Kidney capillary endothelial cell (primary cell): ENCODE measurements around the gene ATAD3A.
"Not testable (repeated sequence)": the region's sequence is repeated elsewhere in the genome, so short reads cannot be mapped to it uniquely, and the experiment has no call there.

Source experiments
- DNase-seq: peaks from one replicate; pipeline ENCODE4 v3.0.0-alpha.2; 2018; ENCODE audit warnings: low spot score

The ATAD3A gene

GRCh38 chr1:1523651-1524050 is 11.7 kb downstream of the ATAD3A start:
- not testable (repeated sequence) for DNase-seq

GRCh38 chr1:1524750-1525383 is 12.9 kb downstream of the ATAD3A start:
- DNase-seq = not testable (repeated sequence)

- DNase-seq = not testable (repeated sequence)
These were observed 14.5 kb downstream of the ATAD3A start for GRCh38 chr1:1526476-1526875.

DNA sequence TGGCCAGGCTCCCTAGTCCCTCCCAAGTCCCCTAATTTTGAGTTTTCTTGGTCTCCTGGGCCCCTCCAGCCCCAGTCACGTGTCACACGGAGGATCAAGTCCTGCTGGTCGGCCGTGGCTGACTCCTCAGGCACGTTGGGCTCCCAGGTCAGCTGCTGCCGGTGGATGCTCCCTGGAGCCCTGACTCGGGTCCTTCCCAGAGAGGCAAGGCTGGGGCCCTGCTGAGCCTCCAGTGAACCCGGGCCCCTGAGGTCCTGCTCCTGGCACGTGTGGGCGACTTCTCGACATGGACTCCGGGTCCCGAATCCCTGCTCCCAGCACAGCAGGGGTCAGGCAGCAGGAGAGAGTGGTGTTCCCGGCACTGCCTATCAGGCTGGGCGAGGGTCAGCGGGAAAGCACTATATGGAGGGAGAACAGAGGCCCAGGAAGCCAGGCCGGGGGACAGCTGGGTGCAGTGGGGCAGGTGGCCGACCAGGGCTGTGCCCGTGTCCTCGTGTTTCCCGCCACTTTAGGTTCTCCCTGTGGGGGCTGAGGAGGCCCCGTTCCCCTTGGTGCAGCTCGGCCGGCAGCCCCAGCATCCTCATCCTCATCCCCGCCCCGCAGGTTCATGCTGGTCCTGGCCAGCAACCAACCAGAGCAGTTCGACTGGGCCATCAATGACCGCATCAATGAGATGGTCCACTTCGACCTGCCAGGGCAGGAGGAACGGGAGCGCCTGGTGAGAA is 15.3 kb downstream of the ATAD3A start:
- DNase-seq = no peak

DNA sequence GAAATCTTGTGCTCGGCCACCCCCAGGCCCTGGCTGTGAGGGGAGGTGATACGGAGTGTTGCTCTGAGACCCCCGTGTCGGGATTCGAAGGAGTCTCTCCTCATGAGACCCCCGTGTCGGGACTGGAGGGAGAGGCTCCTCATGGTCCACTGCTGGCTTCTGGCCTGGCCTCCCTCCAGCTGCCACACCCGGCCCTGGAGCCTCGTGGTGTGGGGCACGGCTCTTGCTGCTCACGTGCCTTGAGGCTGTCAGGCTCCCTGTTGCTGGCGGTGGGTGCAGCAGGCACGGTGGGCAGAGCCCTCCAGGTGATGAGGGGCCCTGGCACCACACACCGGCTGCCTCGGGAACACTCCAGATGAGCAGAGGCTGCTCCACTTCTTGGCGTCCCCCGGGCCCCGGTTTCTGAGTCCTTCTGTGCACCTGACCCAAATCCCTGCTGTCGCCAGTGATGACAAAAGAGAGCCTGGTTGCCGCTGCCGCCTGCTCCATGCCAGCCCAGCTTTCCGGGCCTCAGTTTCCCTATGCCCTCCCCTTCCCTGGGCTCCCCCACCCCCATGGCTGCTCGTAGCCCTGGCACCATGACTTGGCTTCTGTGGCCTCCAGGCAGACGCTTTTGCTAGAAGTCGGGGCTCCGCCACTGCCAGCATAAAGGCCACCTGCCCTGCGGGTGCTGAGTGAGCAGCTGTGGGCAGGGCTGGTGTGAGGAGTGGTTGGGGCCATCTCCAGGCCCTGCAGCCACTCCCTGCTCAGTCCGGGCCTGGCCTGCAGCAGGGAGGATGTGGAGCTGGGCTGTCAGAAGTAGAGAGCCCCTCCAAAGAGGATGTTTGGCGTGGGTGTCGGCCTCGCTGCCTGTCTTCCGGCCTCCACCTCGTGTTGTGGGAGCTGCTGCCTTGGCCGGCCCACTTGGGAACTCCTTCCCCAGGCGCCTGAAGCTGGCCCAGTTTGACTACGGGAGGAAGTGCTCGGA is 16.6 kb downstream of the ATAD3A start:
- DNase-seq = no peak

DNA sequence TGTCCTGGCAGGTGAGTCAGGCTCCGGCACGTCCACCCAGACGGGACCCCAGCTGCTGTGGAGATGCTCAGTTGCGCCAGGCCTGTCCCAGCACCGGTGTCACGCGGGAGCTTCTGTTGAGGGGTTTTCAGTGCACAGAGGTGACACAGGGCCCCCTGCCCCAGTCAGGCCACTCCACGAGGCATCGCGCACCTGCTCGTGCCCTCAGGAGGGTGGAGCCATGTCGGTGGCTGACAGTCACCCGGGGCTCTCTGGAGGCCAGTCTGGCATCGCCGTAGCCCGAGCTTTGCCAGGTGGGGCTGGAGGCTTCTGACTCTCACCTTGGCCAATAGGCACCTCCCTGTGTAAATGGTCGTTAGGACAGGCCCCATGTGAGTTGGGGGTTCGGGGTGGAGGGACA is 17.4 kb downstream of the ATAD3A start:
- DNase-seq = no peak

DNA sequence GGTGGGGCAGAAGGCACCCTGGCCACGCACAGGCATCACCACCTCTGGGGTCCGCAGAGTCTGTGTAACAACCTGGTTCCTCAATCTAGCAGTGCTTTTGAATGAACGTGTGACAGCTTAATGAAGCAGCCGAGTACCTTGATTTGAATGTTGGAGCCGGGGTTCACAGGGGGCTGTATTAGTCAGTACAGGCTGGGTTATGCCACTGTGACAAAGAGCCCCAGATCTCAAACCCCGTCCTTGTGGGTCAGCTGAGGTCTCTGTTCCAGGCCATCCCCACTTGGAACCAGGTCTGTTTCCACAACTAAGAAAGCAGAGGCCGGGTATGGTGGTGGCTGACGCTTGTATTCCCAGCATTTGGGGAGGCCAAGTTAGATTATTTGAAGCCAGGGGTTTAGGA is 18.0 kb downstream of the ATAD3A start:
- DNase-seq = no peak

DNA sequence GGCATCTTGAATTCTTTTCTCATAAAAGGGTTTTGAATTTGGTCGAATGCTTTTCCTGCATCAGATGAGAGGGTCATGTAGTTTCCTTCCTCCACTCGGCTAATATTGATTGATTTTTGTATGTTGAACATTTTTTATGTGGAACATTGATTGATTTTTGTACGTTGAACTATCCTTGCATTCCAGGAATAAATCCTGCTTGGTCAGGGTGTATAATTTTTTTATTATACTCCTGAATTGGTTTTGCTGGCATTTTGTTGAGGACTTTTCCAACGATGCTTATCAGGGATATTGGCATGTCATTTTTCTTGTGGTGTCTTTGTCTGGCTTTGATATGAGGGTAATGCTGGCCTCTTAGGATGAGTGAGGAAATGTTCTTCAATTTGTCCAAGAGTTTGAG is 20.0 kb downstream of the ATAD3A start:
- DNase-seq = no peak

DNA sequence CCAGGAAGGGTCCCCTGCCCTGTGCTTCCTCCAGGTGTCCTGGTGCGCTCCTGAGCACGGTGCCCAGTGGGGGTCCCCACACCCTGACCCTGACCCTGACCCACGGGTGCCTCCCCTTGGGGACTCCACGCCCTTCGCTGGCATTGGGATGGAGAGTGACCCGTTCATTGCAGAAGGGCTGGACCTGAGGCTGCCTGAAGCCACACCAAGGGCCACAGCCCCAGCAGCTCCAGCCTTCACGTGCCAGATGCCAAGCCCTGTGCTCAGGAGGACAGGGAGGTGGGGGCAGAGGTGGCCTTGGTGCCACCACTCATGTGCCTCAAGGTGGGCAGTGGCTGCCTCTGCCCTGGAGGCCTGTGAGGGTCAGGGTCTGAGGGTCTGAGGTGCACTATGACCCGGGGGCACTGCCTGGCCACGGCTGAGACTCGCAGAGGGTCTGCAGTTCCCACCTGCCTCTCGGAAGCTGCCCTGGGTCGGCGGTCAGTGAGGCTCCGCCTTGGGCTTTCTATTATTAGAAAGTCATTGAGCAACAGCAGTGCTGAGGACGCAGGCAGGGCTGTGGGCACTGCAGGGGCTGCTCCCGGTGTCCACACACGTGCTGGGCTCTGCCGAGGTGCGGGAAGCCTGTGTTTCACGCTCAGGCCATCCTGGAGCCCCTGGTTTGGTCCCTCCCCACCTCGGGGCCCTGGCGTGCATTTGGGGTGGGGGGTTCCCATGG is 21.4 kb downstream of the ATAD3A start:
- not testable (repeated sequence) for DNase-seq

- not testable (repeated sequence) for DNase-seq
These were observed 21.9 kb downstream of the ATAD3A start for GRCh38 chr1:1533894-1534291.

DNA sequence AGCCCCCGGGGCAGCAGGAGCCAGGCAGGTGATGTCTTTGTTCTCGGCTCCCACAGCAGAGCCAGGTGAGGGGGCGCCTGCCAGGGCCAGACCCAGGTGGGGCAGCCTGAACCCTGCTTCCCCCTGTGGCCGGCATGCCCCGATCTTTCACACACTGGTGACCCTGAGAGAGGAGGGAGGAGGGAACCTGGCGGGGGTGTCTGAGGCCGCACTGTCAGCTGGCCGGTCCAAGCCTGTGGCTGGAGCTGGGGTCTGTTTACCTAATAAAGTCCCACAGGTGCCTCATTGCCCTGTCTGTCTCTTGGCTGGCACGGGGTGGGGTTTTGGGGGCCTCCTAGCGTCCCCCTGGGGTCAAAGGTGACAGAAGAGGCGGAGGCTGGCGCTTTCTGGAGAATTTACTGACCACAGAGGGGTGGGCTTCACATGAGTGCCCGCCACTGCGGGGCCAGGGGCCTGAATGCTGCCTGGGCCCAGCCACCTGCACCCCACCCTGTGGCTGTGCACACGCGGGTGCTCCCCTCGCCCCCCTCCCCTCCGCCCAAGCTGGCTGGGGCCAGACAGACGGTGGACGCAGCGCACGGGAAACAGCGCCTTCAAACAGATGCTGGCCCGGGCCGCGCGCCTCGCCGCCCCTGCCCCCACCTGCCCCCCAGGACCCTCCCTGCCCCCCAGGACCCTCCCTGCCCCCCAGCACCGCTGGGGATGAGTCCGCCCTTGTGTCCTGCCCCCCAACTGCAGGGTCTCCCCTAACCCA is 22.6 kb downstream of the ATAD3A start:
- no peak for DNase-seq

DNA sequence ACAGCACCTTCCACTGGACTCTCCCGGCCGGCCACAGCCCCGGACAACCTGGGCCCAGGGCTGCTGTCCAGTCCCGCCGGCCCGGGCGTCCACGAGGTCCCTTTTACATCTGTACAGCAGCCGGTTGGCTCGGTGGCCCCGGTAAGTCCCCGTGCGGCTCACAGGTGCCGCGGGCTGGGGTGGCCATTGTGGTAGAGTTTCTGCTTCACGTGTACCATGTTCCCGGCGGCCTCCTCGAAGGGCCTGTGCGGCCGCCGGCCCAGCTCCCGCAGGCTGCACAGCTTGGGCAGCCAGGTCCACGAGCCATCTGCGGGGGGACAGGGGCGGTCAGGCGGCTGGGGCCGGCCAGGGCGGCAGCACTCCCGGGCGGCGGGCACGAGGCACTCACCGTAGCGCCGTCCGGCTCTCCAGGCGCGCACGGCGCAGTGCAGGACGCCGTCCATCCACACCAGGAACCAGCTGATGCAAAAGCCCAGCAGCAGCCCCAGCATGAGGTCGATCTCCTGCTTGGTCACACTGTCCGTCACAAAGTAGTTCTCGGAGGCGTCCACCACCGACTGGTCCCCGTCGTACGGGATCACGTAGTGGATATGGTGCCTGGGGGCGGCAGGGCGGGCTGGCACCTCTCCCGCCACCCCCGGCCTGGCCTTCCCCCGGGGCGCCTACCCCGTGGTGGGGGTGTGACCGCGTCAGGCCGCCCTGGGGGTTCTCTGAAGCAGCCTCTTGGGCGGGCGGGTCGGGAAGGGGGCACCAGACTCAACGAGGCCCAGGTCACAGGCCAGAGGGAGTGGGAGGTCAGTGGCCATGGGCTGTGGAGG is 23.4 kb downstream of the ATAD3A start:
- DNase-seq = no peak

DNA sequence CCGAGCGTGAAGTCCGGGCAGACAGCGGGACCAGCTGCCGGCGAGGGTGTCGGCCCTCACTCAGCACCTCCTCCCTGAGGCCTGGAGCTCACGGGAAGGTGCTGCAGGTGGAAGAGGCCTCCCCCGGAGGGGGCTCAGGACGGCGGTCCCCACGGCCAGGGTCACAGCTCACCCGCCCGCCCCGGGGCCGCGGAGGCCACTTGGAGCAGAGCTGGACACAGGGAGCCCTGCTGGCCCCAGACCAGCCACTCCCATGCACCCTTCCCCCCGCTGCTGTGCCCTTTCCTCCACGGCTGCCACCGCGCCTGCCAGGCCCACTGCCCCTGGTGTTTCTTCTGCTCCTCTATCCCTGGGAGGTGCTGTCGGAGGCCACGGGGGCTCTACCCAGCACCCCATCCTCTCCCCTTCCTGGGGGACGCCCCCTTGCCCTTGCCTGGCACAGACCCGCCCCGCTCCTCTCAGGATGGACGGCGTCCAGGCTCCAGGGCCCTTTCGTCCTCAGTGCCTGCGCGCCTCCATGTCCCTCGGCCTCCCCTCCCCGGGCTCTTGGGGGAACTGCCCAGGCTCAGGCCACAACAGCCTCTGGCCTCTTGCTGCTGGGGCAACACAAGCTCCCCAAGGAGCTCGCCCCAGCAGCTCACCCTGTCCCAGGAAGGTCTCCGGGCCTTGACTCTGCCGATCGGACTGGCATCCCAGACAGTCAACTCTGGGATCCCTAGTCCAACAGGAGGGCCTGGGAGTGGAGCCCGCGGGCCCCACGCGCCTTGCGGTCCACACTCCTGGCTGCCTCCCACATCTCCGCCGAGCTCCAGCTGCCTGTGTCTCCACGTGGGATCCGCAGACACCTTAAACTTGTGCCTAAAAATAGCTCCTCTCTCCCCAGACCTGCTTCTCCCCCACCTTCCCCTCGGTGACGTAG is 24.3 kb downstream of the ATAD3A start:
- DNase-seq = no peak

DNA sequence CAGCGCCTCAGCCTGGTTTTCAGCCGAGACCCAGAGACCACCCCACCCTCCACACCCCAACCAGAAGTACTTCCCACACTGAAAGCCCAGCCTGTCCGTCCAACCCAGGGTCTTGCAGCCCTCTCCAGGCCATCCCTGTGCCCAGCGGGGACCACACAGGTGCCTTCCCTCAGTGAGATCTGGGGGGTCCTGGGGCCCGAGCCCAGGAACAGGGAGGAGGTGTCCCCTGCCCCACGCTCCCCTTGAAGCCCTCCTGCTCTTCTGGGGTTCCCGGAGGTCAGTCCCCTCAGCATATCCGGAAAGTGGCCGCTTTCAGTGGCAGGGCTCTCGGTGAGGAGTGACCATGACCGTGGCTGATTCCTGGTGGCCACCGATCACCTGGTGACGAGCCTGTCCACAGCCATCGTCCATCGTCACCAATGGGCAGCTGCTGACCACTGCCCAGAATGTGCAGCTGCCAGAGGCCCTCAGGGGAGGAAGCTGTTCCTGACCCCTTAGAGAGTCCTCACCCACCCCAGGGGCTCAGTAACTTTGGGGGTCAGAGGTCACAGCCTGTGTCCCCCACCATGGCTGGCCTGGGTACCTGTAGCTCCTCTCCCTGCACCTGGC is 25.1 kb downstream of the ATAD3A start:
- DNase-seq = no peak

GRCh38 chr1:1537626-1538250 is 25.8 kb downstream of the ATAD3A start:
- no peak for DNase-seq

- DNase-seq = no peak
These were observed 26.4 kb downstream of the ATAD3A start for GRCh38 chr1:1538334-1538733.

GRCh38 chr1:1538989-1539309 is 27.0 kb downstream of the ATAD3A start:
- no peak for DNase-seq

DNA sequence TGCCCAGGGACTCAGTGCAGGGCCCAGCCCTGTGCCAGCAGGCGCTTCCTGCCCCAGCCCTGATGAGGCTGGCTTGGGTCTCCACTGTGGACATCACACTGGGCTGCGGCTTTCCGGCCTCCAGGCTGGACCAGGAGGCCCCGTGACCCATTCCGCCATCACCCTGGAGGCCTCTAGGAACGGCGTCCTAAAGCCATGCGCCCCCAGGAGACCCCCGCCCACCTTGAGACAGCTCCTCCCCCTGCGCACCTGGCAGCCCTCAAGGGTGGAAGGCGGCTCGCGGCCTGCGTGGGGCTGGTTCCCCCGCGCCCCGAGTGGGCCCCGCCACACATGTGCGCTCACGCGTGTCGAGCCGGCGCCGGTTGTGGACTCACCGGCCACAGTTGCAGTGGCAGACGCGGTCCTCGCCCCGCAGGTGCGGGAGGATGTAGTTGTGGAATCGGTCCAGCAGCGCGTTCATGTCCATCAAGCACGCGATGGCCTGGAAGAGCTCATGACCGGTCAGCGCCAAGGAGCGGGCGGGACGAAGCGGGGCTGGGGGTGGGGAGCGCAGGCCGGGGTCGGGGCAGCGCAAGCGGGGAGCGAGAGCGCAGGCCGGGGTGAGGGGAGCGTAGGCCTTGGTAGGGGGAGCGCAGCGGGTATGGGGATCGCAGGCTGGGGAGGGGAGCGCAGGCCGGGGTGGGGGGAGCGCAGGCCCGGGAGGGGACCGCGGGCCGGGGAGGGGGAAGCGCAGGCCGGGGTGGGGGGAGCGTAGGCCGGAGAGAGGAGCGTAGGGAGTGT is 27.5 kb downstream of the ATAD3A start:
- no peak for DNase-seq
